ENCODE results near the gene THSD7A. TPM values are rescaled to one million over a fixed set of nuclear protein-coding genes. Genes with fewer than 3 reads are reported as not detected.

THSD7A gene
- total and polyA plus RNA-seq, 2 of the 13 experiments (the other 11 are each of a cell fraction or from before 2014, with no cell fraction given), result 0.01 to 0.07 TPM

GRCh38 chr7:11846361-11846955 lies 14.5 kb upstream of the THSD7A start (continued):
- no peak for TF ChIP-seq HMGA1 (CRISPR knock-in tag; conservative IDR thresholded peaks at IDR 0.05)
- TF ChIP-seq KAT8 (CRISPR knock-in tag; IDR thresholded peaks at IDR 0.05), result no peak
- TF ChIP-seq RAD51 (IDR thresholded peaks at IDR 0.05; ENCODE audit: borderline replicate concordance), result no peak

DNA sequence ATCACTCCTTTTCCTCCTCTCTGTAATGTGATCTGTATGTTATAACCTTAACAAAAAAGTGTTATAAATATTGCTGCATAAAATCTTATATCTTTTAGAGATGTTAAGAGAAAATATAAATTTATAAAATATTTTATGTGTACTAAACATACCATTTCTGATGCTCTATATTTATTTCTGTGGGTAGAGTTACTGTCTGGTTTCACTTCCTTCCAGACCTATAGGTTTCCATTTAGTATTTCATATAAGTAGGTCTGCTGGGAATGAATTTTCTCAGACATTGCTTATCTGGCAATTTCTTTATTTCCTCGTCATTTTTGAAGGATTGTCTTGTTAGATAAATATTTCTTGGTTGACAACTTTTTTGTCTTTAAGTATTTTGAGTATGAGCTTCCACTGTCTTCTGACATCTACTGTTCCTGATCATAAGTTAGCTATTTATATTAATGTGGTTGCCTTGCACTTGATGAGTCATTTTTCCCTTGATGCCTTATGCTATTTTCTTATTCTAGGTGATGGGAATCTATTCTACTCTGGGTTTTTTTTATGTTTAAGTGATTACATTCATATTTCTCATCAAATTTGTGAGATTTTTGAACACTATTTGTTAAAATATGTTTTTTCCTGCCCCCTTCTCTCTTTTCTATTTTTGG lies 11.2 kb upstream of the THSD7A start:
- BruUV-seq (replicated peaks), result no TSS peak
- Histone ChIP-seq H3K9ac (ENCODE audit: insufficient read depth, low read depth, low read length) (no peak overlapping the region), H4K20me1 (ENCODE audit: insufficient read depth, low read length) (no peaks in the 10 kb centered on the region), H3K27me3 (ENCODE audit: control insufficient read depth in 1 of 2, insufficient read depth in 2 of 2, low read length in 2 of 2) (no peaks in the 10 kb centered on the region), H3K4me3 (replicated peaks in 1 of 3; ENCODE audit: insufficient read depth in 1 of 3, low read depth in 2 of 3, low read length in 3 of 3) (no peak overlapping the region), H3K4me1 (ENCODE audit: insufficient read depth, low read length) (no peaks in the 10 kb centered on the region), H3K9me3 (ENCODE audit: low read length) (no peaks in the 10 kb centered on the region), H3K27ac (ENCODE audit: extremely low read length, insufficient read depth, low read length) (no peak overlapping the region), H3K36me3 (replicated peaks in 1 of 2; ENCODE audit: control insufficient read depth in 1 of 2, insufficient read depth in 2 of 2, low read length in 2 of 2) (no peaks in the 10 kb centered on the region), H3K79me2 (ENCODE audit: insufficient read depth, low read length) (no peaks in the 10 kb centered on the region), H2AFZ (ENCODE audit: low read length) (no peak overlapping the region), H3K4me2 (ENCODE audit: low read depth, low read length) (no peak overlapping the region)
- 0% methylated on average over 1 of the region's 1 CpG for WGBS (ENCODE audit: low lambda C conversion rate)
- intact Hi-C loops (cut with micrococcal nuclease; ENCODE audit: unreplicated experiment) (no loop called here), in situ Hi-C loops (cut with HindIII; ENCODE audit: extremely low pct_ligation_motif_present, low pct_unique_long_range_greater_than_20kb) (loop anchor here (25.0 kb wide), 1 partner anchor 644 kb away; no protein-coding TSS in a partner anchor)
- TF ChIP-seq ELF4 (CRISPR knock-in tag; IDR thresholded peaks at IDR 0.05; ENCODE audit: borderline replicate concordance) (no peak), ZMYM3 (CRISPR knock-in tag; IDR thresholded peaks at IDR 0.05) (no peak), ESRRA (CRISPR knock-in tag; IDR thresholded peaks at IDR 0.05; ENCODE audit: low read depth) (no peak), NFRKB (IDR thresholded peaks at IDR 0.05) (no peak)
- TF ChIP-seq, protein P1, sequence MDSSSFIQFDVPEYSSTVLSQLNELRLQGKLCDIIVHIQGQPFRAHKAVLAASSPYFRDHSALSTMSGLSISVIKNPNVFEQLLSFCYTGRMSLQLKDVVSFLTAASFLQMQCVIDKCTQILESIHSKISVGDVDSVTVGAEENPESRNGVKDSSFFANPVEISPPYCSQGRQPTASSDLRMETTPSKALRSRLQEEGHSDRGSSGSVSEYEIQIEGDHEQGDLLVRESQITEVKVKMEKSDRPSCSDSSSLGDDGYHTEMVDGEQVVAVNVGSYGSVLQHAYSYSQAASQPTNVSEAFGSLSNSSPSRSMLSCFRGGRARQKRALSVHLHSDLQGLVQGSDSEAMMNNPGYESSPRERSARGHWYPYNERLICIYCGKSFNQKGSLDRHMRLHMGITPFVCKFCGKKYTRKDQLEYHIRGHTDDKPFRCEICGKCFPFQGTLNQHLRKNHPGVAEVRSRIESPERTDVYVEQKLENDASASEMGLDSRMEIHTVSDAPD (CRISPR knock-in tag; IDR thresholded peaks at IDR 0.05), result no peak
- DNase-seq (ENCODE audit: low spot score) (no peak), FAIRE-seq (no peak), ATAC-seq (no peak)
- ChIA-PET CTCF (ENCODE audit: low intra/inter-chr PET ratio, low total read pairs) (no interaction called here), POLR2A (no interaction called here)
